HepG2 (cell line): Measurements from ENCODE around the gene SAE1. TPM values are rescaled to one million over a fixed set of nuclear protein-coding genes. Genes with fewer than 3 reads are reported as not detected.

Experiments
- ARID3A ChIP-seq: IDR thresholded peaks from 2 replicates; pipeline ENCODE4 v1.6.1; 2012; ENCODE audit warnings: low read depth, low read length, improper control_type of control experiment
- ARNT2 ChIP-seq: sonication (generic); formaldehyde crosslinking; IDR thresholded peaks from 2 replicates; pipeline ENCODE4 v1.8.0; 2022; ENCODE audit warnings: mild to moderate bottlenecking, low read depth, missing genetic modification reagents, moderate library complexity
- DMAP1 ChIP-seq: IDR thresholded peaks from 2 replicates; pipeline ENCODE4 v1.6.1; 2016
- GABPA ChIP-seq, 2 experiments: IDR thresholded peaks; 2 replicates each; pipeline ENCODE4 v1.6.1; 2011 to 2016; ENCODE audit warnings: low read depth in 2 of 2, low read length in 1 of 2, missing biosample characterization in 1 of 2, missing genetic modification characterization in 1 of 2
- GLMP ChIP-seq: sonication (generic); formaldehyde crosslinking; IDR thresholded peaks from 2 replicates; pipeline ENCODE4 v1.9.0; 2021; ENCODE audit warnings: missing genetic modification reagents, mild to moderate bottlenecking, borderline replicate concordance
- HDAC1 ChIP-seq: sonication (generic); formaldehyde crosslinking; IDR thresholded peaks from 2 replicates; pipeline ENCODE4 v1.5.1; 2020; ENCODE audit warnings: mild to moderate bottlenecking, missing genetic modification reagents
- KLF15 ChIP-seq: sonication (generic); formaldehyde crosslinking; IDR thresholded peaks from 2 replicates; pipeline ENCODE4 v1.8.1; 2023; ENCODE audit warnings: borderline replicate concordance, mild to moderate bottlenecking, inconsistent platforms, missing genetic modification reagents, mixed read lengths
- MATR3 ChIP-seq: sonication (generic); formaldehyde crosslinking; IDR thresholded peaks from 2 replicates; pipeline ENCODE4 v1.4.0; 2020; ENCODE audit warnings: missing genetic modification reagents
- MYC ChIP-seq: sonication (generic); formaldehyde crosslinking; IDR thresholded peaks from 2 replicates; pipeline ENCODE4 v1.9.0; 2021; ENCODE audit warnings: missing genetic modification reagents, borderline replicate concordance
- NCOA5 ChIP-seq: sonication (generic); formaldehyde crosslinking; IDR thresholded peaks from 2 replicates; pipeline ENCODE4 v1.4.0; 2020; ENCODE audit warnings: missing genetic modification reagents
- PHF20 ChIP-seq: sonication (generic); formaldehyde crosslinking; IDR thresholded peaks from 2 replicates; pipeline ENCODE4 v1.5.0; 2020; ENCODE audit warnings: mild to moderate bottlenecking, missing genetic modification reagents
- RARA ChIP-seq: IDR thresholded peaks from 2 replicates; pipeline ENCODE4 v1.6.1; 2016; ENCODE audit warnings: missing genetic modification reagents, missing compliant biosample characterization
- SAP130 ChIP-seq: IDR thresholded peaks from 2 replicates; pipeline ENCODE4 v1.6.1; 2016; ENCODE audit warnings: low read depth
- TAF1 ChIP-seq: sonication (generic); formaldehyde crosslinking; IDR thresholded peaks from 2 replicates; pipeline ENCODE4 v1.4.0; 2020; ENCODE audit warnings: missing genetic modification reagents
- TSC22D2 ChIP-seq: sonication (generic); formaldehyde crosslinking; IDR thresholded peaks from 2 replicates; pipeline ENCODE4 v1.5.1; 2020; ENCODE audit warnings: missing genetic modification reagents, mild to moderate bottlenecking, borderline replicate concordance
- ZBTB10 ChIP-seq: sonication (generic); formaldehyde crosslinking; IDR thresholded peaks from 2 replicates; pipeline ENCODE4 v1.4.0; 2020; ENCODE audit warnings: missing genetic modification reagents, borderline replicate concordance
- ZBTB7A ChIP-seq: sonication (generic); formaldehyde crosslinking; IDR thresholded peaks from 2 replicates; pipeline ENCODE4 v1.8.0; 2022; ENCODE audit warnings: mild to moderate bottlenecking, missing genetic modification reagents
- ZFX ChIP-seq: sonication (generic); formaldehyde crosslinking; IDR thresholded peaks from 2 replicates; pipeline ENCODE4 v1.4.0; 2020; ENCODE audit warnings: mild to moderate bottlenecking, low read depth, missing genetic modification reagents, moderate library complexity
- ZNF251 ChIP-seq: sonication (generic); formaldehyde crosslinking; IDR thresholded peaks from 2 replicates; pipeline ENCODE4 v1.9.0; 2021; ENCODE audit warnings: mild to moderate bottlenecking, missing genetic modification reagents
- ZNF256 ChIP-seq: sonication (generic); formaldehyde crosslinking; conservative IDR thresholded peaks from 2 replicates; pipeline ENCODE4 v1.4.0; 2020; ENCODE audit warnings: missing genetic modification reagents
- ZNF264 ChIP-seq: sonication (generic); formaldehyde crosslinking; IDR thresholded peaks from 2 replicates; pipeline ENCODE4 v1.4.0; 2020; ENCODE audit warnings: missing genetic modification reagents
- ZNF292 ChIP-seq: sonication (generic); formaldehyde crosslinking; IDR thresholded peaks from 2 replicates; pipeline ENCODE4 v1.8.1; 2022; ENCODE audit warnings: mild to moderate bottlenecking, low read depth, missing genetic modification reagents, borderline replicate concordance
- ZNF556 ChIP-seq: sonication (generic); formaldehyde crosslinking; IDR thresholded peaks from 2 replicates; pipeline ENCODE4 v1.4.0; 2020; ENCODE audit warnings: mild to moderate bottlenecking, missing genetic modification reagents, borderline replicate concordance
- ZNF781 ChIP-seq: sonication (generic); formaldehyde crosslinking; IDR thresholded peaks from 2 replicates; pipeline ENCODE4 v1.5.1; 2020; ENCODE audit warnings: borderline replicate concordance, mild to moderate bottlenecking, missing genetic modification reagents; ENCODE audit errors: not compliant biosample characterization
- ZSCAN21 ChIP-seq: sonication (generic); formaldehyde crosslinking; IDR thresholded peaks from 2 replicates; pipeline ENCODE4 v1.8.0; 2022; ENCODE audit warnings: mild to moderate bottlenecking, missing genetic modification reagents, moderate library complexity, borderline replicate concordance
- polyA plus RNA-seq, 8 experiments: library from polyadenylated mRNA; depleted of rRNA in 3 of 8; stranded (reverse) in 7 of 8; unstranded in 1 of 8; fragments of >200 nt; fragmentation: Illumina TruSeq in 4 of 8; extraction: Trizol in 4 of 8; gene quantifications; 2 replicates each; pipeline versions ENCODE4 v1.2.1 to v1.2.3, GENCODE V29; 2011 to 2016; ENCODE audit warnings: low read depth in 4 of 8, missing spikeins in 1 of 8, mixed read lengths in 1 of 8; ENCODE audit not compliant: insufficient read depth in 1 of 8
- total RNA-seq, 5 experiments: library from RNA; depleted of rRNA; stranded (reverse); fragments of >200 nt; fragmentation: Illumina TruSeq; extraction: Trizol; gene quantifications; 2 replicates each; pipeline ENCODE4 v1.2.3, GENCODE V29; 2016; ENCODE audit warnings: low read depth in 1 of 5

Gene SAE1
- total and polyA plus RNA-seq, 2 of the 13 experiments (the other 11 are each of a cell fraction or from before 2014, with no cell fraction given), result 87.6 to 197 TPM

- TF ChIP-seq ZNF251 (CRISPR knock-in tag) (no peak), ZSCAN21 (peak; percentile 76; the same call in 1 of the 2 replicates), ZNF256 (CRISPR knock-in tag) (no peak), ARID3A (peak; percentile 66), MYC (CRISPR knock-in tag) (peak; percentile 91), HDAC1 (peak; percentile 95), ZBTB10 (CRISPR knock-in tag) (peak; percentile 75; the same call in 1 of the 2 replicates), KLF15 (0 out of 2 replicates have a peak, but pooled peaks have one; percentile 47), ZFX (CRISPR knock-in tag) (peak; percentile 80), PHF20 (CRISPR knock-in tag) (no peak), TAF1 (peak; percentile 45; the same call in 1 of the 2 replicates), ZBTB7A (CRISPR knock-in tag) (peak; percentile 59; the same call in 1 of the 2 replicates), GLMP (CRISPR knock-in tag) (no peak), TSC22D2 (CRISPR knock-in tag) (peak; percentile 21; the same call in 1 of the 2 replicates), ZNF264 (CRISPR knock-in tag) (peak; percentile 60; the same call in 1 of the 2 replicates), RARA (peak; percentile 60), ZNF292 (CRISPR knock-in tag) (peak; percentile 70; the same call in 1 of the 2 replicates), NCOA5 (CRISPR knock-in tag) (no peak), GABPA (IDR thresholded peaks at IDR 0.05; ENCODE audit: low read depth, low read length) (peak; percentile 54), GABPA (CRISPR knock-in tag; IDR thresholded peaks at IDR 0.05; ENCODE audit: low read depth) (peak; percentile 87), DMAP1 (peak; percentile 86; the same call in 1 of the 2 replicates), ZNF556 (CRISPR knock-in tag) (peak; percentile 85; the same call in 1 of the 2 replicates), MATR3 (CRISPR knock-in tag) (no peak), SAP130 (CRISPR knock-in tag) (peak; percentile 86), ARNT2 (CRISPR knock-in tag) (peak; percentile 83; the same call in 1 of the 2 replicates), ZNF781 (CRISPR knock-in tag) (peak; percentile 89)
These were observed 113.3 kb downstream of the SAE1 start (continued) for GRCh38 chr19:47243776-47244547.
